ENCODE data around the gene SLC25A12. TPM values are rescaled to one million over a fixed set of nuclear protein-coding genes. Genes with fewer than 3 reads are reported as not detected.

The SLC25A12 gene
- total and polyA plus RNA-seq, 9 of the 15 experiments (the other 6 are each of a cell fraction or from before 2014, with no cell fraction given): 13.5 to 36.5 (median 21.7) TPM

DNA sequence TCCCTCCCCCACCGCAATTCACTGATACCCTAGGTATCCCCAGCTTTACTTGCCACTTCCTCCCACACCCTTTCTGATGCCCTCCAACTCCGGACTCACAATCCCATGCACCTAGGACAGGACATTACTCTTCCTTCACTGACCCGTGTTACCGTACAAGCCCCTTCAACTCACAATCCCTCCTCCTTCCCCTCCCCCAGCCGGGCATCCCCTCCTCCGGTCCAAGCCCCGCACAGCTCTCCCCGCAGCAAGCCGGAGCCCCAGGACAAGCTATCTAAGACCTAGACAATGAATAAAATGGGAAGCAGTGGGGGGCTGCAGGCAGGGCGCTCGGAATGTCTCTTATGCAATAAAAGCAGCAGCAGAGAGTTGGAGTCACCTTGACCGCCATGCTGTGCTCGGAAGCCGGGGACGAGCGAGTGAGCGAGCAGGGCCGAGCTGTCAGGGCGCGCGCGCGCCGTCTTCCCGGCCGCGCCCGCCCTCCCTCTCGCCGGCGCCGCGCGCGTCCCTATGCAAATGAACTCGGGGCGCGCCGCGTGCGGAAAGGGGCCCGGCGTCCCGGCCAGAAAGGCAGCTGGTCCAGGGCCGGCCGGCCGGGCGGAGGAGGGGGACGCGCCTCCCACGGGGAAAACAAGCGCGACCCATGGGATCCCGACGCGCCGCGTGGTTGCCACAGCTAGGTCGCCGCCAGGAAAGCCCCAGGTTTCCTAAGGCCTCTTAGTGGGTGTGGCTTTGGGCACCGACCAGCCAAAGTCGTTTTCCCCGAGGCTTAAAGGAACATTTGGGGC is at the start of gene SLC25A12 (continued):
- peak; percentile 69; the same call in 1 of the 2 replicates for TF ChIP-seq GTF2E2 (tag; IDR thresholded peaks at IDR 0.05)
- TF ChIP-seq YY1 (IDR thresholded peaks at IDR 0.05; ENCODE audit: borderline replicate concordance in 1 of 3, control insufficient read depth in 1 of 3, extremely low read depth in 1 of 3, insufficient read depth in 3 of 3, insufficient read length in 1 of 3, insufficient replicate concordance in 2 of 3, low read depth in 1 of 3, low read length in 2 of 3): peak; percentile 44 to 93 (median 82)
- peak; percentile 28 for TF ChIP-seq ZFP36 (IDR thresholded peaks at IDR 0.05; ENCODE audit: low read depth, low read length, partially characterized antibody)
- TF ChIP-seq, protein P1, sequence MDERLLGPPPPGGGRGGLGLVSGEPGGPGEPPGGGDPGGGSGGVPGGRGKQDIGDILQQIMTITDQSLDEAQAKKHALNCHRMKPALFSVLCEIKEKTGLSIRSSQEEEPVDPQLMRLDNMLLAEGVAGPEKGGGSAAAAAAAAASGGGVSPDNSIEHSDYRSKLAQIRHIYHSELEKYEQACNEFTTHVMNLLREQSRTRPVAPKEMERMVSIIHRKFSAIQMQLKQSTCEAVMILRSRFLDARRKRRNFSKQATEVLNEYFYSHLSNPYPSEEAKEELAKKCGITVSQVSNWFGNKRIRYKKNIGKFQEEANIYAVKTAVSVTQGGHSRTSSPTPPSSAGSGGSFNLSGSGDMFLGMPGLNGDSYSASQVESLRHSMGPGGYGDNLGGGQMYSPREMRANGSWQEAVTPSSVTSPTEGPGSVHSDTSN (CRISPR knock-in tag; IDR thresholded peaks at IDR 0.05; ENCODE audit: low read depth): no peak
- TF ChIP-seq, protein P1 (tag; conservative IDR thresholded peaks at IDR 0.05; ENCODE audit: low read depth): no peak
- TF ChIP-seq, protein P2, sequence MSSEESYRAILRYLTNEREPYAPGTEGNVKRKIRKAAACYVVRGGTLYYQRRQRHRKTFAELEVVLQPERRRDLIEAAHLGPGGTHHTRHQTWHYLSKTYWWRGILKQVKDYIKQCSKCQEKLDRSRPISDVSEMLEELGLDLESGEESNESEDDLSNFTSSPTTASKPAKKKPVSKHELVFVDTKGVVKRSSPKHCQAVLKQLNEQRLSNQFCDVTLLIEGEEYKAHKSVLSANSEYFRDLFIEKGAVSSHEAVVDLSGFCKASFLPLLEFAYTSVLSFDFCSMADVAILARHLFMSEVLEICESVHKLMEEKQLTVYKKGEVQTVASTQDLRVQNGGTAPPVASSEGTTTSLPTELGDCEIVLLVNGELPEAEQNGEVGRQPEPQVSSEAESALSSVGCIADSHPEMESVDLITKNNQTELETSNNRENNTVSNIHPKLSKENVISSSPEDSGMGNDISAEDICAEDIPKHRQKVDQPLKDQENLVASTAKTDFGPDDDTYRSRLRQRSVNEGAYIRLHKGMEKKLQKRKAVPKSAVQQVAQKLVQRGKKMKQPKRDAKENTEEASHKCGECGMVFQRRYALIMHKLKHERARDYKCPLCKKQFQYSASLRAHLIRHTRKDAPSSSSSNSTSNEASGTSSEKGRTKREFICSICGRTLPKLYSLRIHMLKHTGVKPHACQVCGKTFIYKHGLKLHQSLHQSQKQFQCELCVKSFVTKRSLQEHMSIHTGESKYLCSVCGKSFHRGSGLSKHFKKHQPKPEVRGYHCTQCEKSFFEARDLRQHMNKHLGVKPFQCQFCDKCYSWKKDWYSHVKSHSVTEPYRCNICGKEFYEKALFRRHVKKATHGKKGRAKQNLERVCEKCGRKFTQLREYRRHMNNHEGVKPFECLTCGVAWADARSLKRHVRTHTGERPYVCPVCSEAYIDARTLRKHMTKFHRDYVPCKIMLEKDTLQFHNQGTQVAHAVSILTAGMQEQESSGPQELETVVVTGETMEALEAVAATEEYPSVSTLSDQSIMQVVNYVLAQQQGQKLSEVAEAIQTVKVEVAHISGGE (CRISPR knock-in tag; IDR thresholded peaks at IDR 0.05): peak in 1 of 3 experiments; percentile 83; a peak in 2 of 6 replicates

All from K562 (cell line).